NT2/D1 (cell line): ENCODE results near the gene ZNF862.

Experiments used
- SUZ12 ChIP-seq: IDR thresholded peaks from 2 replicates; pipeline ENCODE4 v1.6.1; 2011; ENCODE audit not compliant: insufficient read length, insufficient read depth; ENCODE audit errors: extremely low read depth
- YY1 ChIP-seq: IDR thresholded peaks from 2 replicates; pipeline ENCODE4 v1.6.1; 2011; ENCODE audit not compliant: insufficient read length, insufficient read depth
- ZNF274 ChIP-seq: IDR thresholded peaks from 2 replicates; pipeline ENCODE4 v1.6.1; 2011; ENCODE audit warnings: mild to moderate bottlenecking, low read depth, low read length

DNA sequence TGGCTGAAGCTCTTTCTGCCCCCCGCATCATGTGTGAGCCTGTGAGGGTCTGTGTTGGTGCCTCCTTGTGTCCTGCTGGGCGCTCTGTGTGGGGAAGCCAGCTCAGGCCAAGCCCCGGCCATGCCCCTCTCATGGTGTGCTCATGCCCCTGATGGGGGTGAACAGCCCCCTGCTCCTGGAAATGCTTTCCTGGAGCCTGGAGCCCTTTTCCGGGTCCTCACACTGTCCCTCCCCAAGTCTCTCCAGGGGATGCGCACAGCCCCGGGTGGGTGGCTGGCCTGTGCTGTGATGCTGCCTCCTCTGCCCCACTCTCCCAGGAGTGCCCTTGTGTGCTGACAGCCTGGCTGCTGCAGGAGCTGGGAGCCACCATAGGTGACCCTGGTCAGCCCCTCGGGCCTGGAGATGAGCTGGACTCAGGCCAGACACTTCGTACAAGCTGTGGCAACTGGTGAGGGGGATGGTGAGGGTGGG lies 20.8 kb upstream of the ZNF862 start:
- TF ChIP-seq ZNF274 (no peak), YY1 (no peak), SUZ12 (no peak)
